HEK293 (cell line): ENCODE results near the gene RNF145.
A peak's percentile ranks its signal among the peaks of the same experiment; 100 is the strongest.

ENCODE experiments used
- MZF1 ChIP-seq: fragments of 450-650 bp; formaldehyde crosslinking; IDR thresholded peaks from 2 replicates; pipeline ENCODE4 v1.5.1; 2017; ENCODE audit warnings: missing biosample characterization, missing genetic modification characterization, borderline replicate concordance
- SCRT1 ChIP-seq: fragments of 450-650 bp; formaldehyde crosslinking; IDR thresholded peaks from 2 replicates; pipeline ENCODE4 v1.5.1; 2016; ENCODE audit warnings: missing biosample characterization, missing genetic modification characterization, borderline replicate concordance
- TCF7L2 ChIP-seq: IDR thresholded peaks from 2 replicates; pipeline ENCODE4 v1.6.1; 2011; ENCODE audit warnings: low read depth, mild to moderate bottlenecking, inconsistent platforms, low read length, moderate library complexity, borderline replicate concordance
- ZFHX2 ChIP-seq: fragments of 450-650 bp; formaldehyde crosslinking; conservative IDR thresholded peaks from 2 replicates; pipeline ENCODE4 v1.5.1; 2016; ENCODE audit warnings: missing biosample characterization, missing genetic modification characterization
- ZNF202 ChIP-seq: fragments of 450-650 bp; formaldehyde crosslinking; IDR thresholded peaks from 2 replicates; pipeline ENCODE4 v1.5.1; 2016; ENCODE audit warnings: missing biosample characterization, missing genetic modification characterization, borderline replicate concordance
- ZNF248 ChIP-seq: fragments of 450-650 bp; formaldehyde crosslinking; IDR thresholded peaks from 2 replicates; pipeline ENCODE4 v1.5.1; 2017; ENCODE audit warnings: missing biosample characterization, missing genetic modification characterization
- ZNF341 ChIP-seq: fragments of 450-650 bp; formaldehyde crosslinking; IDR thresholded peaks from 2 replicates; pipeline ENCODE4; 2016; ENCODE audit warnings: low read depth, missing biosample characterization, missing genetic modification characterization
- ZNF433 ChIP-seq: fragments of 450-650 bp; formaldehyde crosslinking; IDR thresholded peaks from 2 replicates; pipeline ENCODE4 v1.5.1; 2016; ENCODE audit warnings: missing biosample characterization, missing genetic modification characterization, low read depth
- ZNF48 ChIP-seq: fragments of 450-650 bp; formaldehyde crosslinking; IDR thresholded peaks from 2 replicates; pipeline ENCODE4 v1.5.1; 2016; ENCODE audit warnings: missing biosample characterization, missing genetic modification characterization
- ZNF530 ChIP-seq: fragments of 450-650 bp; formaldehyde crosslinking; IDR thresholded peaks from 2 replicates; pipeline ENCODE4 v1.5.1; 2016; ENCODE audit warnings: low read depth, missing biosample characterization, missing genetic modification characterization
- ZNF558 ChIP-seq: fragments of 450-650 bp; formaldehyde crosslinking; IDR thresholded peaks from 2 replicates; pipeline ENCODE4 v1.5.1; 2016; ENCODE audit warnings: missing biosample characterization, missing genetic modification characterization
- ZNF585B ChIP-seq: fragments of 450-650 bp; formaldehyde crosslinking; IDR thresholded peaks from 2 replicates; pipeline ENCODE4 v1.5.1; 2016; ENCODE audit warnings: missing biosample characterization, missing genetic modification characterization
- ZNF701 ChIP-seq: fragments of 450-650 bp; formaldehyde crosslinking; IDR thresholded peaks from 2 replicates; pipeline ENCODE4 v1.5.1; 2016; ENCODE audit warnings: missing biosample characterization, missing genetic modification characterization
- ZNF76 ChIP-seq: fragments of 450-650 bp; formaldehyde crosslinking; IDR thresholded peaks from 2 replicates; pipeline ENCODE4; 2016; ENCODE audit warnings: low read depth, missing biosample characterization, missing genetic modification characterization, borderline replicate concordance
- ZNF777 ChIP-seq: fragments of 450-650 bp; formaldehyde crosslinking; IDR thresholded peaks from 2 replicates; pipeline ENCODE4 v1.5.1; 2017; ENCODE audit warnings: missing biosample characterization, missing genetic modification characterization, borderline replicate concordance
- ZXDB ChIP-seq: fragments of 450-650 bp; formaldehyde crosslinking; IDR thresholded peaks from 2 replicates; pipeline ENCODE4 v1.5.1; 2016; ENCODE audit warnings: missing biosample characterization, missing genetic modification characterization
- TF ChIP-seq, protein P1 (sequence below): fragments of 450-650 bp; formaldehyde crosslinking; conservative IDR thresholded peaks from 2 replicates; pipeline ENCODE4 v1.5.1; 2016; ENCODE audit warnings: low read depth, missing biosample characterization, missing genetic modification characterization
- TF ChIP-seq, protein P2 (sequence below): fragments of 450-650 bp; formaldehyde crosslinking; IDR thresholded peaks from 2 replicates; pipeline ENCODE4 v1.5.1; 2016; ENCODE audit warnings: missing biosample characterization, missing genetic modification characterization, low read depth
- TF ChIP-seq, protein P3 (sequence below): fragments of 450-650 bp; formaldehyde crosslinking; IDR thresholded peaks from 2 replicates; pipeline ENCODE4 v1.5.1; 2017; ENCODE audit warnings: missing biosample characterization, missing genetic modification characterization
- TF ChIP-seq, protein P4 (sequence below): fragments of 450-650 bp; formaldehyde crosslinking; conservative IDR thresholded peaks from 2 replicates; pipeline ENCODE4 v1.5.1; 2016; ENCODE audit warnings: low read depth, missing biosample characterization, missing genetic modification characterization
- TF ChIP-seq, protein P5 (sequence below): fragments of 450-650 bp; formaldehyde crosslinking; IDR thresholded peaks from 2 replicates; pipeline ENCODE4 v1.5.1; 2016; ENCODE audit warnings: missing biosample characterization, missing genetic modification characterization, borderline replicate concordance

Gene RNF145

DNA sequence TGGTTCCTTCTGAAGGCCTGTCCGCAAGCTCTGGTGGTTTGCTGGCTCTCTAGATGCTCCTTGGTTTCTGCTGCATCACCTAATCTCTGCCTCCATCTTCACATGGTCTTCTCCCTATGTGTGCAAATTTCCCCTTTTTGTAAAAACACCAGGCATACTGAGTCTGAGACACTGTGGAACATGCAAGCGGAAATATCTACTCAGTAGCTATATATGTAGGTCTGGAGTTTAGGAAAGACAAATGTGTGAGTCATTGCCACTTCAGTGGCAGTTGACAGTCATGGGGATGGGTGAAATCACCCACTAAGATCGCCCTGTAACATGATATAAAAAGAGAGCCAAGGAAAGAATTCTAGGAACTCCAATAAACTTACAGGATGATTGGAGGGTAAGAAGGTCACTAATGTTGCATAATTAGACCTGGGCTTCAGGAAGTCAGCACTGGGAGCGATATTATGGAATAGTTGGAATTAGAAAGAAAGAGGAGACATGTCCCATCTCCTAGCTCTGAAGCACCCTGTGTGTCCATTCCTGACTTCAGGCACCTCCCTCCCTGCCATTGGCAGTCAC is 31.0 kb upstream of the RNF145 start (continued):
- TF ChIP-seq, protein P1, sequence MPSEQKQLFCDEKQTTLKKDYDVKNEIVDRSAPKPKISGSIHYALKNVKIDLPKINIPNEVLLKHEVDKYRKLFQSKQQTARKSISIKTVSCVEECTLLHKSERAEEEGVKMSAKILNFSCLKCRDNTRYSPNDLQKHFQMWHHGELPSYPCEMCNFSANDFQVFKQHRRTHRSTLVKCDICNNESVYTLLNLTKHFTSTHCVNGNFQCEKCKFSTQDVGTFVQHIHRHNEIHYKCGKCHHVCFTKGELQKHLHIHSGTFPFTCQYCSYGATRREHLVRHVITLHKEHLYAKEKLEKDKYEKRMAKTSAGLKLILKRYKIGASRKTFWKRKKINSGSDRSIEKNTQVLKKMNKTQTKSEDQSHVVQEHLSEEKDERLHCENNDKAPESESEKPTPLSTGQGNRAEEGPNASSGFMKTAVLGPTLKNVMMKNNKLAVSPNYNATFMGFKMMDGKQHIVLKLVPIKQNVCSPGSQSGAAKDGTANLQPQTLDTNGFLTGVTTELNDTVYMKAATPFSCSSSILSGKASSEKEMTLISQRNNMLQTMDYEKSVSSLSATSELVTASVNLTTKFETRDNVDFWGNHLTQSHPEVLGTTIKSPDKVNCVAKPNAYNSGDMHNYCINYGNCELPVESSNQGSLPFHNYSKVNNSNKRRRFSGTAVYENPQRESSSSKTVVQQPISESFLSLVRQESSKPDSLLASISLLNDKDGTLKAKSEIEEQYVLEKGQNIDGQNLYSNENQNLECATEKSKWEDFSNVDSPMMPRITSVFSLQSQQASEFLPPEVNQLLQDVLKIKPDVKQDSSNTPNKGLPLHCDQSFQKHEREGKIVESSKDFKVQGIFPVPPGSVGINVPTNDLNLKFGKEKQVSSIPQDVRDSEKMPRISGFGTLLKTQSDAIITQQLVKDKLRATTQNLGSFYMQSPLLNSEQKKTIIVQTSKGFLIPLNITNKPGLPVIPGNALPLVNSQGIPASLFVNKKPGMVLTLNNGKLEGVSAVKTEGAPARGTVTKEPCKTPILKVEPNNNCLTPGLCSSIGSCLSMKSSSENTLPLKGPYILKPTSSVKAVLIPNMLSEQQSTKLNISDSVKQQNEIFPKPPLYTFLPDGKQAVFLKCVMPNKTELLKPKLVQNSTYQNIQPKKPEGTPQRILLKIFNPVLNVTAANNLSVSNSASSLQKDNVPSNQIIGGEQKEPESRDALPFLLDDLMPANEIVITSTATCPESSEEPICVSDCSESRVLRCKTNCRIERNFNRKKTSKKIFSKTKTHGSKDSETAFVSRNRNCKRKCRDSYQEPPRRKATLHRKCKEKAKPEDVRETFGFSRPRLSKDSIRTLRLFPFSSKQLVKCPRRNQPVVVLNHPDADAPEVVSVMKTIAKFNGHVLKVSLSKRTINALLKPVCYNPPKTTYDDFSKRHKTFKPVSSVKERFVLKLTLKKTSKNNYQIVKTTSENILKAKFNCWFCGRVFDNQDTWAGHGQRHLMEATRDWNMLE (tag by site-specific recombination) = peak; percentile 32; the same call in 1 of the 2 replicates
- TF ChIP-seq, protein P2, sequence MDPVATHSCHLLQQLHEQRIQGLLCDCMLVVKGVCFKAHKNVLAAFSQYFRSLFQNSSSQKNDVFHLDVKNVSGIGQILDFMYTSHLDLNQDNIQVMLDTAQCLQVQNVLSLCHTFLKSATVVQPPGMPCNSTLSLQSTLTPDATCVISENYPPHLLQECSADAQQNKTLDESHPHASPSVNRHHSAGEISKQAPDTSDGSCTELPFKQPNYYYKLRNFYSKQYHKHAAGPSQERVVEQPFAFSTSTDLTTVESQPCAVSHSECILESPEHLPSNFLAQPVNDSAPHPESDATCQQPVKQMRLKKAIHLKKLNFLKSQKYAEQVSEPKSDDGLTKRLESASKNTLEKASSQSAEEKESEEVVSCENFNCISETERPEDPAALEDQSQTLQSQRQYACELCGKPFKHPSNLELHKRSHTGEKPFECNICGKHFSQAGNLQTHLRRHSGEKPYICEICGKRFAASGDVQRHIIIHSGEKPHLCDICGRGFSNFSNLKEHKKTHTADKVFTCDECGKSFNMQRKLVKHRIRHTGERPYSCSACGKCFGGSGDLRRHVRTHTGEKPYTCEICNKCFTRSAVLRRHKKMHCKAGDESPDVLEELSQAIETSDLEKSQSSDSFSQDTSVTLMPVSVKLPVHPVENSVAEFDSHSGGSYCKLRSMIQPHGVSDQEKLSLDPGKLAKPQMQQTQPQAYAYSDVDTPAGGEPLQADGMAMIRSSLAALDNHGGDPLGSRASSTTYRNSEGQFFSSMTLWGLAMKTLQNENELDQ = no peak
- TF ChIP-seq MZF1 (tag by site-specific recombination) (peak; percentile 54; the same call in 1 of the 2 replicates), ZNF202 (no peak), SCRT1 (tag by site-specific recombination) (no peak), ZNF701 (tag by site-specific recombination) (no peak), ZNF585B (no peak), ZNF777 (tag by site-specific recombination) (no peak), ZNF76 (no peak), ZNF530 (tag by site-specific recombination) (no peak), ZFHX2 (tag by site-specific recombination) (no peak), ZNF558 (tag by site-specific recombination) (peak; percentile 58; the same call in 1 of the 2 replicates), ZXDB (tag by site-specific recombination) (0 out of 2 replicates have a peak, but pooled peaks have one; percentile 19), ZNF48 (no peak), TCF7L2 (no peak), ZNF248 (tag by site-specific recombination) (no peak), ZNF433 (no peak), ZNF341 (tag by site-specific recombination) (no peak)
- TF ChIP-seq, protein P3, sequence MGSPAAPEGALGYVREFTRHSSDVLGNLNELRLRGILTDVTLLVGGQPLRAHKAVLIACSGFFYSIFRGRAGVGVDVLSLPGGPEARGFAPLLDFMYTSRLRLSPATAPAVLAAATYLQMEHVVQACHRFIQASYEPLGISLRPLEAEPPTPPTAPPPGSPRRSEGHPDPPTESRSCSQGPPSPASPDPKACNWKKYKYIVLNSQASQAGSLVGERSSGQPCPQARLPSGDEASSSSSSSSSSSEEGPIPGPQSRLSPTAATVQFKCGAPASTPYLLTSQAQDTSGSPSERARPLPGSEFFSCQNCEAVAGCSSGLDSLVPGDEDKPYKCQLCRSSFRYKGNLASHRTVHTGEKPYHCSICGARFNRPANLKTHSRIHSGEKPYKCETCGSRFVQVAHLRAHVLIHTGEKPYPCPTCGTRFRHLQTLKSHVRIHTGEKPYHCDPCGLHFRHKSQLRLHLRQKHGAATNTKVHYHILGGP (tag by site-specific recombination) = peak; percentile 96
- TF ChIP-seq, protein P4, sequence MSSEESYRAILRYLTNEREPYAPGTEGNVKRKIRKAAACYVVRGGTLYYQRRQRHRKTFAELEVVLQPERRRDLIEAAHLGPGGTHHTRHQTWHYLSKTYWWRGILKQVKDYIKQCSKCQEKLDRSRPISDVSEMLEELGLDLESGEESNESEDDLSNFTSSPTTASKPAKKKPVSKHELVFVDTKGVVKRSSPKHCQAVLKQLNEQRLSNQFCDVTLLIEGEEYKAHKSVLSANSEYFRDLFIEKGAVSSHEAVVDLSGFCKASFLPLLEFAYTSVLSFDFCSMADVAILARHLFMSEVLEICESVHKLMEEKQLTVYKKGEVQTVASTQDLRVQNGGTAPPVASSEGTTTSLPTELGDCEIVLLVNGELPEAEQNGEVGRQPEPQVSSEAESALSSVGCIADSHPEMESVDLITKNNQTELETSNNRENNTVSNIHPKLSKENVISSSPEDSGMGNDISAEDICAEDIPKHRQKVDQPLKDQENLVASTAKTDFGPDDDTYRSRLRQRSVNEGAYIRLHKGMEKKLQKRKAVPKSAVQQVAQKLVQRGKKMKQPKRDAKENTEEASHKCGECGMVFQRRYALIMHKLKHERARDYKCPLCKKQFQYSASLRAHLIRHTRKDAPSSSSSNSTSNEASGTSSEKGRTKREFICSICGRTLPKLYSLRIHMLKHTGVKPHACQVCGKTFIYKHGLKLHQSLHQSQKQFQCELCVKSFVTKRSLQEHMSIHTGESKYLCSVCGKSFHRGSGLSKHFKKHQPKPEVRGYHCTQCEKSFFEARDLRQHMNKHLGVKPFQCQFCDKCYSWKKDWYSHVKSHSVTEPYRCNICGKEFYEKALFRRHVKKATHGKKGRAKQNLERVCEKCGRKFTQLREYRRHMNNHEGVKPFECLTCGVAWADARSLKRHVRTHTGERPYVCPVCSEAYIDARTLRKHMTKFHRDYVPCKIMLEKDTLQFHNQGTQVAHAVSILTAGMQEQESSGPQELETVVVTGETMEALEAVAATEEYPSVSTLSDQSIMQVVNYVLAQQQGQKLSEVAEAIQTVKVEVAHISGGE (tag by site-specific recombination) = no peak
- TF ChIP-seq, protein P5, sequence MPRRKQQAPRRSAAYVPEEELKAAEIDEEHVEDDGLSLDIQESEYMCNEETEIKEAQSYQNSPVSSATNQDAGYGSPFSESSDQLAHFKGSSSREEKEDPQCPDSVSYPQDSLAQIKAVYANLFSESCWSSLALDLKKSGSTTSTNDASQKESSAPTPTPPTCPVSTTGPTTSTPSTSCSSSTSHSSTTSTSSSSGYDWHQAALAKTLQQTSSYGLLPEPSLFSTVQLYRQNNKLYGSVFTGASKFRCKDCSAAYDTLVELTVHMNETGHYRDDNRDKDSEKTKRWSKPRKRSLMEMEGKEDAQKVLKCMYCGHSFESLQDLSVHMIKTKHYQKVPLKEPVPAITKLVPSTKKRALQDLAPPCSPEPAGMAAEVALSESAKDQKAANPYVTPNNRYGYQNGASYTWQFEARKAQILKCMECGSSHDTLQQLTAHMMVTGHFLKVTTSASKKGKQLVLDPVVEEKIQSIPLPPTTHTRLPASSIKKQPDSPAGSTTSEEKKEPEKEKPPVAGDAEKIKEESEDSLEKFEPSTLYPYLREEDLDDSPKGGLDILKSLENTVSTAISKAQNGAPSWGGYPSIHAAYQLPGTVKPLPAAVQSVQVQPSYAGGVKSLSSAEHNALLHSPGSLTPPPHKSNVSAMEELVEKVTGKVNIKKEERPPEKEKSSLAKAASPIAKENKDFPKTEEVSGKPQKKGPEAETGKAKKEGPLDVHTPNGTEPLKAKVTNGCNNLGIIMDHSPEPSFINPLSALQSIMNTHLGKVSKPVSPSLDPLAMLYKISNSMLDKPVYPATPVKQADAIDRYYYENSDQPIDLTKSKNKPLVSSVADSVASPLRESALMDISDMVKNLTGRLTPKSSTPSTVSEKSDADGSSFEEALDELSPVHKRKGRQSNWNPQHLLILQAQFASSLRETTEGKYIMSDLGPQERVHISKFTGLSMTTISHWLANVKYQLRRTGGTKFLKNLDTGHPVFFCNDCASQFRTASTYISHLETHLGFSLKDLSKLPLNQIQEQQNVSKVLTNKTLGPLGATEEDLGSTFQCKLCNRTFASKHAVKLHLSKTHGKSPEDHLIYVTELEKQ = peak; percentile 56; the same call in 1 of the 2 replicates
